Stimulated activated CD4-positive, alpha-beta T cell treated with anti-CD3 and anti-CD28 coated beads, Interleukin-4, amount 100 ng/mL, for 4 hours (primary cell): Measurements from ENCODE around the gene PPOX.

ENCODE experiments used
- DNase-seq, 2 experiments: peaks; one replicate each; pipeline ENCODE4 v3.0.0-alpha.2; 2020

Gene PPOX

GRCh38 chr1:161198194-161198896 lies 32.1 kb downstream of the PPOX start:
- no peak for DNase-seq

GRCh38 chr1:161198897-161199431 lies 32.7 kb downstream of the PPOX start, which contains the start of gene ADAMTS4:
Gene ADAMTS4, minus strand, starts transcription at chr1:161199054. Its CDS starts 427 bp downstream, at chr1:161198627.
- DNase-seq, result no peak

DNA sequence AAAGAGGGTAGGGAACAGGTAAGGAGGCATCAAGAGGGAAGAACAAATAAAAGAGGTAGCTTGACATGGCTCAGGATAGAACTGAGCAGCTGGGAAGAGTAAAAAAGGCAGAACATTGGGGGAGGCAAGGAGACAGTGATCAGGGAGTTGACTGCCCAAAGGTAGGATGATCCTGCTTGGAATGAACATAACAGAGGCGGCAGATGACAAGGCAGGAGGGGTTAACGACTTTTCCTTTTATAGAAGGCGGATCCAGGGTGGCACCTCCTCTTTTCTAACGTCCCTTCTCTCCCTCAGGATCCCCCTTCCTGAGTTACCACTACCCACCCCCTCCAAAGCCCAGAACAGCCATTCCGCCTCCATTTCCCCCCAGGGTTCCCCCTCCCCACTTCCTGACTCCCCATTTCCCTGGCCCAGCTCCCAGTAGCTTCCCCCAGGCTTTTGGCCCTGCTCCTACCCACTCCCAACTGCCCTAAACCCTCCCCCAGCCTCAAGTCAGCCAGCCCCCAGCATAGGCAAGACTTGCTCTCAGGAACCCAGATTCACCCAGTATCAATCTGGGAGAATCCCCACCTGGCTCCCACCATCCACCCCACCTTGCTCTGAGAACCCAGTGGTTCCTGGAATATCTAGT lies 33.4 kb downstream of the PPOX start:
- DNase-seq, result no peak

- DNase-seq, result no peak
Measured at GRCh38 chr1:161200421-161200991, 34.3 kb downstream of the PPOX start.

- DNase-seq, result no peak
Measured at GRCh38 chr1:161200992-161201835, 35.0 kb downstream of the PPOX start.

GRCh38 chr1:161201836-161202712 lies 35.8 kb downstream of the PPOX start, which contains the start of gene NDUFS2:
Gene NDUFS2, plus strand, starts transcription at chr1:161202367. Its CDS starts 19 bp downstream, at chr1:161202386.
- peak; percentile 86 to 97 for DNase-seq

DNA sequence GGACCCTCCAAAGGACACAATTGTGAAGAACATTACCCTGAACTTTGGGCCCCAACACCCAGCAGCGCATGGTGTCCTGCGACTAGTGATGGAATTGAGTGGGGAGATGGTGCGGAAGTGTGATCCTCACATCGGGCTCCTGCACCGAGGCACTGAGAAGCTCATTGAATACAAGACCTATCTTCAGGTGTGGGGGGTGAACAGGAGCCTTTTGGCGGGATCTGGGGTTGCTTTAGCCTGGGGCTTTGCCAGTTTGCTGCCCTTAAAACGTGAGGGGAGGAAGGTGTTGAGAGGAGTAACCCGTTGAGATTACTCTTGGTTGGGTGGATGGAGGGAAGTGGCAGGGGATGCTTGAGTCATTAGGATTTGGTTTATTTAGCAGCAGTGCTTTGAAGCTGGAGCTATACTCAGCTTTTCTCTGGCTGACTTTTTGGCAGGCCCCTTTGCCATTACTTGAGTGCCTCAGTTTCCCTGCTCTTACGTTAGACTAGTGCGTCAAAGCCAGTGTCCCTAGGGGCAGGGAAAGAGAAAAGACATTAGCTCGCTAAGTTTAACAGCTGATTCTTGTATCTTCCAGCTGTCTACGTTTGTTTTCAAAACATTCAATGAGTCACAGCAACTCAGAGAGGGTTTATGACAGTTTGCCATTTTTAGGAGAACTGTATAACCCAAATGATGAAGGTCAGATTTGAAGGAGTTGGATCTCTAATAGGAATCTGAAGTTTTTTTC lies 40.4 kb downstream of the PPOX start:
- no peak for DNase-seq

- DNase-seq, result no peak
Measured at GRCh38 chr1:161207173-161207572, 40.9 kb downstream of the PPOX start.

DNA sequence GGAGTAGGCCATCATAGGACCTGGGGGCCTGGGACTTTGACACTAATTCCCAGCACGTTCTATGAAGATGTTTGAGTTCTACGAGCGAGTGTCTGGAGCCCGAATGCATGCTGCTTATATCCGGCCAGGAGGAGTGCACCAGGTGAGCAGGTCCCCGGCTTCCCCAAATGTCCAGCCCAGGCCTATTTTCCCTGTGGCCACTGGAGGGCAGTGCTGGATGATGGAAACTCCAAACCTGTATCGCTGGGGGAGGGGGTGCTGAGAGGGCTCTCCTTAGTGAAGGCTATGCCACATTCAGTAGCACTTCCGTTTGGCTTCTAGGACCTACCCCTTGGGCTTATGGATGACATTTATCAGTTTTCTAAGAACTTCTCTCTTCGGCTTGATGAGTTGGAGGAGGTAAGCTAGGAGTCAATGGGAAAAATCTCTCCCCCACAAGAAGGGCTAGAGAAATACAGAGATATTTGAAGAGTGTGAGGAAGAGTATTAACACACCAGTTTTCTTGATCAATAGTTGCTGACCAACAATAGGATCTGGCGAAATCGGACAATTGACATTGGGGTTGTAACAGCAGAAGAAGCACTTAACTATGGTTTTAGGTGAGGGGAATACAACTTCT lies 43.7 kb downstream of the PPOX start:
- DNase-seq, result peak; percentile 58 to 63

GRCh38 chr1:161214369-161214768 lies 48.1 kb downstream of the PPOX start:
- no peak for DNase-seq

DNA sequence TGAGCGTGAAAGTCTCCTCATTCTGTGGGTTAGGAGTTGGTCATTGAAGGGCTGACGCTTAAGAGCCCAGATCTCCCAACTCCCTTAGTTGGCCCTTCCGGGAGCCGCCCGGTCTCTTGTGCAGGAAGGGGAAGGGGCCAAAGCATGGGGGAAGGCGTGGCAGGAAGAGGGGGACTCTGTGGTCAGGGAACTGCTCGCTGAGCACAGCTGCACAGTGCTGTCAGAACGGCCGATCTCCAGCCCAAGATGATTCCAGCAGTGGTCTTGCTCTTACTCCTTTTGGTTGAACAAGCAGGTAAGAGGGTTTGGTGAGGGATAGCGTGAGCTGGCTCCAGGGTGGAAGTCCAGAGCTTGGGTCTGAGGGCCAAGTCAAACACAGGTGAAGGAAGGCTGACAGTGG lies 48.9 kb downstream of the PPOX start, which contains the start of gene FCER1G:
FCER1G (plus strand) TSS at position 220 of the 400 bp plus-strand sequence; CDS start at position 247, 27 bp downstream.
- DNase-seq, result no peak

GRCh38 chr1:161216945-161217712 lies 50.9 kb downstream of the PPOX start:
- DNase-seq, result no peak

GRCh38 chr1:161217831-161218230 lies 51.6 kb downstream of the PPOX start:
- no peak for DNase-seq

- DNase-seq, result no peak
Measured at GRCh38 chr1:161218301-161219077, 52.3 kb downstream of the PPOX start.

- DNase-seq, result no peak
Measured at GRCh38 chr1:161219078-161219892, 53.1 kb downstream of the PPOX start.

GRCh38 chr1:161220002-161220401 lies 53.8 kb downstream of the PPOX start:
- no peak for DNase-seq
